HTERT RPE-1 (cell line): Measurements from ENCODE around the gene LCE5A.
"Not testable (repeated sequence)": the region's sequence is repeated elsewhere in the genome, so short reads cannot be mapped to it uniquely, and the experiment has no call there.

Experiments
- in situ Hi-C: fragments of 300-500 bp; cut with MboI; formaldehyde crosslinking; loops from 4 replicates; pipeline ENCODE4 v1.14.3; 2020; ENCODE audit warnings: low sequenced_read_pairs

The LCE5A gene

DNA sequence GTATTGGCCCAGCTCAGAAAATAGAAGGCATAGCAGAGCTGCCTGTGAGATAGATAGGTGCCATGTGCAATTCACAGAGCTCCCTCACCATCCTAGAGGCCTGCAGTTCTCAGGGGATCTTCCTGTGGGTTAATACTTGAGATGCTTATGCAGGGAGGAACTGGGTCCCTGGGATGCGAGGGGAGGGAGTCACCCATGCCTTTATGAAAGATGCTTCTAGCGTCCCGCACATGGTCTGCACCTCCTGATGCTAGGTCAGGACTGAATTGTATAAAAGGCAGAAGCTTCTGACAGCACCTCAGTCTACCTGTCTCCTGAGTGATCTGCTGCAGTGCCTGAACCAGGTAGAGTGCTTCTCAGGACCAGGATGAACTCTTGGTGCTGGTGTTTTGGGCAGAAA is at the start of gene LCE5A:
TSS of gene LCE5A (plus strand) at position 301 of the 400 bp plus-strand sequence. CDS start 732 bp downstream, outside the sequence.
- in situ Hi-C loops: no loop called here

GRCh38 chr1:152461544-152461943 is 49.1 kb upstream of the LCE5A start:
- in situ Hi-C loops: no loop called here

- in situ Hi-C loops: no loop called here
These were observed 48.0 kb upstream of the LCE5A start for GRCh38 chr1:152462636-152463035.

- in situ Hi-C loops: no loop called here
These were observed 44.4 kb upstream of the LCE5A start for GRCh38 chr1:152466217-152466616.

- in situ Hi-C loops: no loop called here
These were observed 36.6 kb upstream of the LCE5A start for GRCh38 chr1:152473887-152474537.

GRCh38 chr1:152479792-152480595 is 30.6 kb upstream of the LCE5A start:
- in situ Hi-C loops: no loop called here

DNA sequence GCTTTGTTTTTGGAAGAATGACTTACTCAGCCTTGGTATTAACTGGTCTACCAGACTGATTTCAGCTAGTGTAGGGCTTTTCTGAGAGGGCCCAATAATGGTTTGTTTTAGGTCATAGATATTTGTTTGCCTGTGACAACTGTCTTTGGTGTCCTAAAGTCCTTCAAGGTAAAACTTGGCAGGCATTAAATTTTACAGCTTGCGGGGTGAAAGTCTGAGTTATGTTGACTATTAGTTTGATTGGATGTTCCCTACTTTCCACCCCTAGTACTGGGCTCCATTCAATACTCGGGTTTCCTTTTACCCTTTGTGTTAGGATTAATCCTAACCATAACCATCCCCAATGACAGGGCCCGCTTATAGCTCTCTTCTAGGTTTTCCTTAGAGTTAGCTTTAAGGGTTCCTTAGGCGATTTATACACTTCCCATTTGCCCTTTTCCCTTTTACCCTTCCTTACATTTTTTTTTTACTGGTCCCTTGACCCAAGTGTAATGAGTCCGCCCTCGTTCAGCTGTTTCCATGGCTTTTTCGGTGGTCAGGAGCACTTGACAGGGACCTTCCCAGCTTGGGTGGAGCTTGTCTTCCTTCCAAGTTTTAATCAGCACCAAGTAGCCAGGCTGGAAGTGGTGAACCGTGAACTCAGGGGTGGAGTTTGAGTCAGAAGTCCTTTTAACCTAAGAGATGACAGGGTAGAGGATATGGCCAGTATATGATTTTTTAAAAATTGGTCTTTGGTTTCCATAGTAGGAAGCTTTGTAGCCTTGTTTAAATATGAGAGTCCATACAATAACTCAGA is 28.5 kb upstream of the LCE5A start:
- in situ Hi-C loops: no loop called here

- in situ Hi-C loops: no loop called here
These were observed 24.1 kb upstream of the LCE5A start for GRCh38 chr1:152486400-152487006.

DNA sequence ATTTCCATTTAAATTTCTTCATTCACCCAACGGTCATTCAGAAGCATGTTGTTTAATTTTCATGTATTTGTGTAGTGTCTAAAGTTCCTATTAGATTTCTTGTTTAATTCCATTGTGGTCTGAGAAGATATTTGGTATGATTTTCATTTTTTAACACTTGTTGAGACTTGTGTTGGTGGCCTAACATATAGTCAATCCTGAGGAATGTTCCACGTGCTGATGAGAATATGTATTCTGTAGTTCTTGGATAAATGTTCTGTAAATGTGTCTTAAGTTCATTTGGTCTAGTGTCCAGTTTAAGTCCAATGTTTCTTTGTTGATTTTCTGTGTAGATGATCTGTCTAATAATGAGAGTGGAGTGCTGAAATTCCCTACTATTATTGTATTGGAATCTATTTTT is 22.7 kb upstream of the LCE5A start:
- in situ Hi-C loops: no loop called here

DNA sequence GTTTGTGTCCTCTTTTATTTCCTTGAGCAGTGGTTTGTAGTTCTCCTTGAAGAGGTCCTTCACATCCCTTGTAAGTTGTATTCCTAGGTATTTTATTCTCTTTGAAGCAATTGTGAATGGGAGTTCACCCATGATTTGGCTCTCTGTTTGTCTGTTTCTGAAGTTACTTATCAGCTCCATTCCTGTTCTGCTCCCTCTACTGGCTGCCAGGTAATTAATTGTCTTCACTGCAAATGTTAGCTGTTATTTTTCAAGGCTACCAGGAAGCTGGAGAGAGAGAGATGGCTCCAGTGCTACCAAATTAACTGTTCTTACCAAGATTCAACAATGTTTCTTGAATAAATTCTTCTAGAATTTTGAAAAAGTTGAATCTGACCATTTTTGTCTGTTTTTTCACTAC is 19.1 kb upstream of the LCE5A start:
- in situ Hi-C loops: not testable (repeated sequence)

- in situ Hi-C loops: no loop called here
These were observed 15.4 kb upstream of the LCE5A start for GRCh38 chr1:152495066-152495675.

DNA sequence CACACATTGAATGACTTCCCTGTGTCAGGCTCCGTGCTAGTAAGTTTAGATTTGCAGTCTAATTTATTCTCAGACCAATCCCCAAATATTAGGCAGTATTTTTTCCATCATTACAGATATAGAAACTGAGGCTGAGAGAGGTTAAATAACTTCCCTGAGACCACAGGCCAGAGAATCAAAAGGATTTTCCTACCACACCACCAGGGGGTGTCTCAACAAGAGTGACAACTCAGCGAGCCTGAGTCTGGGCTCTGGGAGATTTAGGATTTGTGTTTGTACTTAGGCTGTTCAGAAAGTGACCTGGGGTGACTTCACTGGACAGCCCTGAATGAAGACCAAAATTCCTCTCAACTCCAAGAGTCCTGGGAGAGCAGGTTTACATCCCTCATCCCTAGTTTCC is 13.3 kb upstream of the LCE5A start:
- in situ Hi-C loops: no loop called here

DNA sequence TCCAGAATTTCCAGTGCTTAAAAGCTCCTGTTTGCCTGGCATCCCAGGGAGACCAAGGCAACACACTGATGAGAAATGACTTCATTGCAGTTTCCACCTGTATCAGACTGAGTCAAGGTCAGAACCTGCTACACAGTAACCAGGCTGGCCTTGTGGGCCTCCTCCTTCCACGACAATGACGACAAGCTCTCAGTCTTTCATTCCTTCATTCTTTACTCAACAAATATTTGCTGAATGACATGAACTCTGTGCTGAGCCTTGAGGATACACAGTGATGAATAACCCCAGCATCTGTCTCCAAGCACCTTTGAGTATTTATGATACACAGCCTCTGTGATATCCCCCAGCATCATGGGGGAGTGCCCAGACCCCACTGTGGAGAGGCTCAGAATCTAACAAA is 8.9 kb upstream of the LCE5A start:
- in situ Hi-C loops: no loop called here

GRCh38 chr1:152502496-152503180 is 8.0 kb upstream of the LCE5A start:
- in situ Hi-C loops: no loop called here

DNA sequence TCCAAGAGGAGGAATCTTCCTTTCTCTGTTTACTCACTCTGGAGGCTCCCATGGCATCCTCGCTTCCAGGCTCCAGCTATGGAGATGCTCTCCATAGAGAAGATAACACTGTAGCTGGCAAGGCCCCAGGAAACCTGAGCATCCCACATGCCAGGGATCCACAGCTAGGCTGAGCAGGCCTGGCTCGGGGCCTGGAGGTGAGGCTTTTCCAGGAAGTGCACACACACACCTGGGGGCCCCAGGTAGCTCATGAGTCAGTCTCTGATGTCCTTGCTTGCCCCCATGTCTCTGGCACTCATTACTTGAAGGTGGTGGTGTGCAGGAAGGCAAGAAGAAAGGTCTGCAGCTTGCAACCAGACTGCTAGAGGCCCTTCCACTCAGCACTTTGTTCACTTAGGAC is 5.5 kb upstream of the LCE5A start:
- in situ Hi-C loops: no loop called here

DNA sequence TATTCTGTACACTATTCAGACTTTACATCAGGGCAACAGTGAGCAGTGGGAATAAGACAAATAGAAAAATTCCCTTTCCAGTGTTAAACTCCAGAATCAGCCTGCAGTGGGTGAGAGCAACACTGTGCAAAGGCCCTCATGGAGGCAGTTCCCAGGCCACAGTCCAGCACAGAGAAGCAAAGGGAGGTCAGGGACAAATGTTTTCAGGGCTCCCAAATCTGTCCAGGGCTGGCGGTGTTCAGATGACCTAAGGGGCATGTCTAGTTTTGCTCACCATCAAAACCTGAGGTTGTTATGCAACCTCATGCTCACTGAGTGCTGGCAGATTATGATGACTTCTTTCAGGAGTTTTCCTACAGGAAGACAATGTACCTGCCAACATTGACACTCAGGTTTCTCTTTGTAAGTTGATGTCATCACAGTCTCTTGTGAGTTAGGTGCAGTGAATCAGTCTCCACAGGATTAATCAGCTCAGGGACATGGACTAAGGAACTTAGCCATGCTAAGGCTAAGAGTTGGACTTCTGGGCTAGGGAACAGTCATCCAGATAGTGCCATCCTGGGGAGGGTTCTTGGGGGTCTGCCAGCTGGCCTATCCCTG is 3.6 kb upstream of the LCE5A start:
- in situ Hi-C loops: no loop called here

- in situ Hi-C loops: no loop called here
These were observed 993 bp downstream of the LCE5A start for GRCh38 chr1:152511596-152511995.

DNA sequence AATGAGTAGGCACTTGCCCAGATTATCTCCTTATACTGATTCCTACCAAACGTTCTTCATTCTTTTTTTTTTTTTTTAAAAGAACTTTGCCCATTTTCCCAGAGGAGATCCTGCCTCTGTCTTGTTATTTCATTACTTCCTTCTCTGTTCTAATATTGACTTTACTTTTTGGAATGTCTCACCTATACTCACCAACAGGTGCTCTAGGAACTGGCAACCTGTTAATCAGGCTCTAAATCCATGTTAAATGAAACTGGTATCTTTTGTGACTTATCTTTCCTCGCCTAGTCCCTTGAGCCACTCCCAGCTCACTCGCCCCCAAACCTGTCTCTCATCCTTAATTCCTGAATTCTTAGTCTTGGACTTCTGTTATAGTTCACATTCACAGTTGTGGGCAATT is 2.5 kb downstream of the LCE5A start:
- in situ Hi-C loops: no loop called here

GRCh38 chr1:152514715-152515433 is 4.3 kb downstream of the LCE5A start:
- in situ Hi-C loops: no loop called here
